GM12874 (cell line): Measurements from ENCODE around the gene EPSTI1.

Source experiments
- TF ChIP-seq, protein P1 (sequence below): IDR thresholded peaks from 2 replicates; pipeline ENCODE4 v1.5.1; 2011; ENCODE audit warnings: low read depth, mild to moderate bottlenecking, control low read depth, low read length, moderate library complexity; ENCODE audit not compliant: insufficient read depth

Gene EPSTI1

DNA sequence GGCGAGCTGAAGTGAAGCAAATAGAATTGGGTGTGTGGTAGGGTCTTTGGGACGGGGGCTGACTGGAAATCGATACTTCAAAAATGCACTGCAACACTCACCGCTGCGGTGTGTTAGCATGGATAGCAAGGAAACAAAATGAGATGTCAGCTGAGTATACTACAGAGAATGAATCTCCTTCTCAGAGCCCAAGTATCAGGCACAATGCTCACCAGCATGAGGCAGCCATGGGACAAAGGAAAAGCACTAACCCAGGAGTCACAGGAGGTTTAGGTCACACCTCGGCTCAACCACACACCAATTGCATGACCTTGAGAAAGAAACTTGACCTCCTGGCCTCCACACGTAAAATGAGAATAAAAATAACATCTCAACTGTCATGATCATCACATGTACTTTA lies 136.6 kb downstream of the EPSTI1 start:
- TF ChIP-seq, protein P1, sequence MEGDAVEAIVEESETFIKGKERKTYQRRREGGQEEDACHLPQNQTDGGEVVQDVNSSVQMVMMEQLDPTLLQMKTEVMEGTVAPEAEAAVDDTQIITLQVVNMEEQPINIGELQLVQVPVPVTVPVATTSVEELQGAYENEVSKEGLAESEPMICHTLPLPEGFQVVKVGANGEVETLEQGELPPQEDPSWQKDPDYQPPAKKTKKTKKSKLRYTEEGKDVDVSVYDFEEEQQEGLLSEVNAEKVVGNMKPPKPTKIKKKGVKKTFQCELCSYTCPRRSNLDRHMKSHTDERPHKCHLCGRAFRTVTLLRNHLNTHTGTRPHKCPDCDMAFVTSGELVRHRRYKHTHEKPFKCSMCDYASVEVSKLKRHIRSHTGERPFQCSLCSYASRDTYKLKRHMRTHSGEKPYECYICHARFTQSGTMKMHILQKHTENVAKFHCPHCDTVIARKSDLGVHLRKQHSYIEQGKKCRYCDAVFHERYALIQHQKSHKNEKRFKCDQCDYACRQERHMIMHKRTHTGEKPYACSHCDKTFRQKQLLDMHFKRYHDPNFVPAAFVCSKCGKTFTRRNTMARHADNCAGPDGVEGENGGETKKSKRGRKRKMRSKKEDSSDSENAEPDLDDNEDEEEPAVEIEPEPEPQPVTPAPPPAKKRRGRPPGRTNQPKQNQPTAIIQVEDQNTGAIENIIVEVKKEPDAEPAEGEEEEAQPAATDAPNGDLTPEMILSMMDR = no peak

DNA sequence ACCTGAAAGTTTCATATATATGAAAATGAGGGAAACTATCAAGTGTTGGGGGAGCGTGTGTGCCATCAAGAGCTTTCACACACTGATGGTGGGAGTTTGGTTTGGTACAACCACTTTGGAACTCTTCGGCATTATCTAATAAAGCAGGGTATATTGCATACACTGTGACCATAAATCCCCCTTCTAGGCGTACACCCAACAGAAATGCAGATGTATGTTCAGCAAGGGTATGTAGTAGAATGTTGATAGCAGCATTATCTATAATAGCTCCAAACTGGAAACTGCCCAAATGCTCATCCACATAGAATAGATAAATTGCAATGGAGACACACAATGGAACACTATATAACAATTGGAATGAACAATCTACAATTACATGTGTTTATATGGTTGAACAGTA lies 139.9 kb downstream of the EPSTI1 start:
- TF ChIP-seq, protein P1 = no peak

DNA sequence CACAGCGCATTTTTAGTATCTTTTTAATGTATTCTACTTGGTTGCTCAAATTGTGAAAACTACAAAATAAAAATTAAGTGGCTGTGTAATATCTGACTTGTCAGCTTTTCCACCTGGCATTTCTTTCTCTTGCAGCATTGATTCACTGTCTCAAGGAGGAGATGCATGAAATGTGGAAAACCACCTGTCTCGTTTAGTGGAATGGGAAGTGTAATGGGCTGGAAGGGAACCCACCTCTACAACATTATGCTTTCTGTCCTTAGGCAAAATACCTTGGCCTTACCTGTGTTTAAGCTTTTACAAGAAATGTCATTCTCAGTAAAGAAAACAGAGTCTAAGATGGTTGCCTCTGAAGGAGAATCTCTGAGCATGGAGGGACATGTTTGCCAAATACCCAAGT lies 142.8 kb downstream of the EPSTI1 start:
- TF ChIP-seq, protein P1 = no peak

DNA sequence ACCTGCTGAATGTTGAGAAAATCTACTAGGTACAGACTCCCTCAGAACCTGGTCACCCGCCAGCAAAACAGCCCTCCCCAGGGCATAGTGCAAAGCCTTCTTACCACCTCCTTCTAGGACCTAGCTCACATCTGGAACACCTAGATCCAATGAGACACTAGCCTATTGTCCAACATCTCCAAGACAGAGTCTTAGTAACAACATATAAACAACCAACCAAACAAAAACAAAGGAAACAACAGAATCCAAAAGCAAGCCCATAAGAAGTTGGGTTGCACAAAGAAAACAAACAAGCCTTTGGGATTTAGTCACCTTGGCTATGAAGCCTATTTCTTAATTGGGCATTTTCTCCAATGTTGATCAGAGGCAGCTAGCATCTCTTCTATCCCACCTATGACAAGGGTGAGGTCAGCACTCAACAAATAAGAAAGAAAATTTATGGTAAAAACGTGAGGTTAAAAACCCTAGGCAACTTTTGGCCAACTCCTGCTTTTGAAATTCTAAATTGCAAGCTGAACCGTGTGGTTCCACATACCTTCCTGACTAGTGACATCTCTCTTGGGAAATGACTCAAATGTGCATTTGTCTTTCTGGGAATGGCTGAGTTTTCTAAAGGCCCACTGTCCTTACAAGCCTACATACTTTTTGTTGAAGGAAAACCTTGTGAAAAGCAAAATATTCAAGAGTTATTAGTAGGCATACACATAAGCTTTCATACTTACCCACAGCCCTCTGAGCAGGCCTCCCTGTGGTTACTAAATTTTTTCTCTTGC lies 144.0 kb downstream of the EPSTI1 start:
- TF ChIP-seq, protein P1 = no peak

DNA sequence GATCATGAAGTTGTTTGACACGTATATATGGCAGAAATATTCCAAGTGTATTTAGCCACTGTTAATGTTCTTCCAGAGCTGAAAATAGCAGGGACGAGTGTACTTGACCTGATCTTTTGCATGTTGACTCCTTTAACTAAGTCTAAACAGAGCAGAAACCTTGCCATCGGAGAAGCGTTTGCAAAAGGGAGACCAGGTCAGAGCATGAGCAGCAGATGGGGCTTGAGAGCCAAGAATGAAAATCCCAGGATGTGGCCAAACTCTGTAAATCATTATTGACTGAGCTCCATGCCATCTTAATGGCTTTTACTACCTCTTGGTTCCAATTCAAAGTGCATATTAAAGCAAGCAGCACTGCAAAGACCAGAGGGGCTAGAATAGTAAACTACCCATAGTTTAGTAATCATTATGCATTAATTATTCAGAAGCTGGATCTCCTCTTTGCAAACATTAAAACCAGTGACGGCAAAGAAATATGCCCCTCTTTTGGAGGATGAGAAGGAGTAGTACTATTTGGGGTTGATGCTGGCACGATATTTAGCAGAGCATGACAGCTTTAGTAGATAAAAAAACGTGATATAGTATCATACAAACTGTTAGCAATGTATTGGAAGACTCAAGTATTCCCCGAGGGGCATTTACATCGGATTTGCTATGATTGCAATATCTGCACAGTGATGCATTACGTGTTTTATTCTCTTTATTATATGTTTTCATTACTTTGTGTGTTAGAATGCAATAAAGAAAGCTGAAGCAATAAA lies 154.9 kb downstream of the EPSTI1 start:
- TF ChIP-seq, protein P1 = no peak
